Measurements from ENCODE around the gene EDNRB. TPM values are rescaled to one million over a fixed set of nuclear protein-coding genes. Genes with fewer than 3 reads are reported as not detected.
A peak's percentile ranks its signal among the peaks of the same experiment; 100 is the strongest.

EDNRB gene
- total and polyA plus RNA-seq, 4 donors: 11.3 to 20.4 (median 14.1) TPM

GRCh38 chr13:77919921-77920294, 1.3 kb upstream of the EDNRB start:
- WGBS: 36% methylated on average over 8 of the region's 8 CpGs
- Histone ChIP-seq H3K27ac (ENCODE audit: low read depth in 1 of 2, low read length in 2 of 2) (peak overlapping the region; percentile 44 to 63), H3K36me3 (ENCODE audit: control insufficient read depth in 4 of 4, insufficient read depth in 3 of 4, low read depth in 1 of 4, low read length in 3 of 4) (no peaks in the 10 kb centered on the region), H3K4me3 (ENCODE audit: low read depth in 1 of 3, low read length in 3 of 3) (peak overlapping the region in 1 of 3 donors; percentile 44), H3K9ac (ENCODE audit: low read depth in 1 of 2, low read length in 2 of 2) (no peak overlapping the region), H3K27me3 (ENCODE audit: control insufficient read depth in 4 of 4, insufficient read depth in 4 of 4, low read length in 3 of 4) (peaks cover 0 to 3% (median 0%) of the 10 kb centered on the region in 4 donors), H3K4me1 (ENCODE audit: control insufficient read depth in 4 of 4, insufficient read depth in 4 of 4, low read length in 3 of 4) (peaks cover 0 to 6% (median 0%) of the 10 kb centered on the region in 4 donors), H3K9me3 (ENCODE audit: control insufficient read depth in 4 of 4, low read length in 3 of 4) (no peaks in the 10 kb centered on the region)
- no peak for TF ChIP-seq REST (IDR thresholded peaks at IDR 0.05)
- TF ChIP-seq GABPA (IDR thresholded peaks at IDR 0.05 in 1 of 2, conservative IDR thresholded peaks at IDR 0.05 in 1 of 2): no peak
- TF ChIP-seq JUND (IDR thresholded peaks at IDR 0.05): no peak
- no peak for TF ChIP-seq ZBTB33 (IDR thresholded peaks at IDR 0.05)
- TF ChIP-seq HNF4A (conservative IDR thresholded peaks at IDR 0.05): no peak
- no peak for TF ChIP-seq CTCF (IDR thresholded peaks at IDR 0.05; ENCODE audit: low read depth, low read length, missing input control)
- TF ChIP-seq YY1 (IDR thresholded peaks at IDR 0.05): no peak
- no peak for TF ChIP-seq NR2F2 (IDR thresholded peaks at IDR 0.05)
- TF ChIP-seq MAX (IDR thresholded peaks at IDR 0.05): no peak
- no peak for DNase-seq (ENCODE audit: low spot score)

GRCh38 chr13:77919246-77919920, 752 bp upstream of the EDNRB start:
- Histone ChIP-seq H3K27ac (ENCODE audit: low read depth in 1 of 2, low read length in 2 of 2) (peak overlapping the region; percentile 44 to 63), H3K4me1 (ENCODE audit: control insufficient read depth in 4 of 4, insufficient read depth in 4 of 4, low read length in 3 of 4) (peaks cover 0 to 6% (median 0%) of the 10 kb centered on the region in 4 donors), H3K36me3 (ENCODE audit: control insufficient read depth in 4 of 4, insufficient read depth in 3 of 4, low read depth in 1 of 4, low read length in 3 of 4) (no peaks in the 10 kb centered on the region), H3K4me3 (ENCODE audit: low read depth in 1 of 3, low read length in 3 of 3) (peak overlapping the region; percentile 1 to 44 (median 42)), H3K9me3 (ENCODE audit: control insufficient read depth in 4 of 4, low read length in 3 of 4) (no peaks in the 10 kb centered on the region), H3K27me3 (ENCODE audit: control insufficient read depth in 4 of 4, insufficient read depth in 4 of 4, low read length in 3 of 4) (peaks cover 0 to 3% (median 0%) of the 10 kb centered on the region in 4 donors), H3K9ac (ENCODE audit: low read depth in 1 of 2, low read length in 2 of 2) (peak overlapping the region; percentile 39 to 42)
- DNase-seq (ENCODE audit: low spot score): no peak
- 4% methylated on average over 29 of the region's 29 CpGs for WGBS
- TF ChIP-seq HNF4G (IDR thresholded peaks at IDR 0.05) (no peak), YY1 (IDR thresholded peaks at IDR 0.05) (no peak), GABPA (IDR thresholded peaks at IDR 0.05 in 1 of 2, conservative IDR thresholded peaks at IDR 0.05 in 1 of 2) (no peak), CTCF (IDR thresholded peaks at IDR 0.05; ENCODE audit: low read depth, low read length, missing input control) (no peak), REST (IDR thresholded peaks at IDR 0.05) (no peak), EGR1 (IDR thresholded peaks at IDR 0.05; ENCODE audit: low read depth in 2 of 2) (no peak), JUND (IDR thresholded peaks at IDR 0.05) (no peak), RXRA (IDR thresholded peaks at IDR 0.05) (peak; percentile 49 to 52), FOXA2 (IDR thresholded peaks at IDR 0.05) (no peak), ATF3 (IDR thresholded peaks at IDR 0.05) (no peak), MAX (IDR thresholded peaks at IDR 0.05) (no peak), TAF1 (conservative IDR thresholded peaks at IDR 0.05) (peak; percentile 15)

All from liver (tissue), 9 donors.